HEK293 (cell line): ENCODE data around the gene SYNM.

Source experiments
- CTCF ChIA-PET: fragments of 350-600 bp; formaldehyde crosslinking; extraction: SDS; loops from one replicate; lab custom pipeline; 2021; ENCODE audit warnings: antibody characterized with exemption; lab: Yijun Ruan, JAX
- POLR2A ChIA-PET: fragments of 300-600 bp; formaldehyde crosslinking; extraction: SDS; loops from one replicate; lab custom pipeline; 2020; ENCODE audit warnings: antibody characterized with exemption, inconsistent platforms; lab: Yijun Ruan, JAX
- H3K27ac ChIP-seq: fragments of 200-500 bp; sonication (Bioruptor generic); 2 replicates; pipeline ENCODE4 v1.5.1; 2014; ENCODE audit warnings: low read depth, low read length, control low read depth, inconsistent platforms; ENCODE audit errors: extremely low read depth
- H3K36me3 ChIP-seq, 2 experiments: fragments of 200-500 bp in 1 of 2; sonication (Bioruptor generic) in 1 of 2; 1 replicate in 1 of 2; 2 replicates in 1 of 2; pipeline ENCODE4 v1.5.1; 2014 to 2017; ENCODE audit warnings: inconsistent platforms in 2 of 2, low read length in 2 of 2; ENCODE audit not compliant: control insufficient read depth in 2 of 2, insufficient read depth in 1 of 2
- H3K4me1 ChIP-seq: fragments of 200-500 bp; sonication (Bioruptor generic); 2 replicates; pipeline ENCODE4 v1.5.1; 2014; ENCODE audit warnings: mild to moderate bottlenecking, low read length, inconsistent platforms; ENCODE audit not compliant: control insufficient read depth, insufficient read depth
- H3K4me3 ChIP-seq: 2 replicates; pipeline ENCODE4 v1.5.1; 2011; ENCODE audit warnings: low read depth, mild to moderate bottlenecking, control low read depth, low read length, moderate library complexity
- H3K9me3 ChIP-seq: fragments of 200-500 bp; sonication (Bioruptor generic); 2 replicates; pipeline ENCODE4 v1.5.1; 2014; ENCODE audit warnings: low read depth, low read length, inconsistent platforms; ENCODE audit not compliant: control insufficient read depth, insufficient read depth
- BCL11A ChIP-seq: fragments of 450-650 bp; formaldehyde crosslinking; IDR thresholded peaks from 2 replicates; pipeline ENCODE4 v1.5.1; 2016; ENCODE audit warnings: low read depth, missing biosample characterization, missing genetic modification characterization
- REST ChIP-seq: fragments of 450-650 bp; formaldehyde crosslinking; IDR thresholded peaks from 2 replicates; pipeline ENCODE4 v1.5.1; 2016; ENCODE audit warnings: missing biosample characterization, missing genetic modification characterization
- SCRT1 ChIP-seq: fragments of 450-650 bp; formaldehyde crosslinking; IDR thresholded peaks from 2 replicates; pipeline ENCODE4 v1.5.1; 2016; ENCODE audit warnings: missing biosample characterization, missing genetic modification characterization, borderline replicate concordance
- SCRT2 ChIP-seq: fragments of 450-650 bp; formaldehyde crosslinking; IDR thresholded peaks from 2 replicates; pipeline ENCODE4 v1.5.1; 2016; ENCODE audit warnings: missing biosample characterization, missing genetic modification characterization
- YY2 ChIP-seq: fragments of 450-650 bp; formaldehyde crosslinking; IDR thresholded peaks from 2 replicates; pipeline ENCODE4 v1.5.1; 2016; ENCODE audit warnings: missing biosample characterization, missing genetic modification characterization
- ZBTB20 ChIP-seq: fragments of 450-650 bp; formaldehyde crosslinking; IDR thresholded peaks from 2 replicates; pipeline ENCODE4 v1.5.1; 2016; ENCODE audit warnings: missing biosample characterization, missing genetic modification characterization
- ZFP69B ChIP-seq: fragments of 450-650 bp; formaldehyde crosslinking; IDR thresholded peaks from 2 replicates; pipeline ENCODE4 v1.5.1; 2016; ENCODE audit warnings: missing biosample characterization, missing genetic modification characterization
- ZIC2 ChIP-seq: fragments of 450-650 bp; formaldehyde crosslinking; IDR thresholded peaks from 2 replicates; pipeline ENCODE4 v1.5.1; 2016; ENCODE audit warnings: missing biosample characterization, missing genetic modification characterization
- ZNF19 ChIP-seq: fragments of 450-650 bp; formaldehyde crosslinking; IDR thresholded peaks from 2 replicates; pipeline ENCODE4; 2016; ENCODE audit warnings: missing biosample characterization, missing genetic modification characterization, low read depth
- ZNF221 ChIP-seq: fragments of 450-650 bp; formaldehyde crosslinking; IDR thresholded peaks from 2 replicates; pipeline ENCODE4 v1.5.1; 2017; ENCODE audit warnings: missing biosample characterization, missing genetic modification characterization, borderline replicate concordance
- ZNF280C ChIP-seq: fragments of 450-650 bp; formaldehyde crosslinking; IDR thresholded peaks from 2 replicates; pipeline ENCODE4 v1.5.1; 2016; ENCODE audit warnings: missing biosample characterization, missing genetic modification characterization
- ZNF518A ChIP-seq: fragments of 450-650 bp; formaldehyde crosslinking; conservative IDR thresholded peaks from 2 replicates; pipeline ENCODE4 v1.5.1; 2016; ENCODE audit warnings: low read depth, missing biosample characterization, missing genetic modification characterization
- ZNF544 ChIP-seq: fragments of 450-650 bp; formaldehyde crosslinking; IDR thresholded peaks from 2 replicates; pipeline ENCODE4 v1.5.0; 2017; ENCODE audit warnings: missing biosample characterization, missing genetic modification characterization
- ZNF654 ChIP-seq: fragments of 450-650 bp; formaldehyde crosslinking; IDR thresholded peaks from 2 replicates; pipeline ENCODE4 v1.5.1; 2016; ENCODE audit warnings: low read depth, missing biosample characterization, missing genetic modification characterization
- ZNF677 ChIP-seq: fragments of 450-650 bp; IDR thresholded peaks from 2 replicates; pipeline ENCODE4 v1.5.0; 2018; ENCODE audit warnings: missing biosample characterization, mild to moderate bottlenecking, missing genetic modification characterization, moderate library complexity
- ZNF768 ChIP-seq: fragments of 450-650 bp; formaldehyde crosslinking; IDR thresholded peaks from 2 replicates; pipeline ENCODE4 v1.5.1; 2018; ENCODE audit warnings: missing biosample characterization, mild to moderate bottlenecking, missing genetic modification characterization
- TF ChIP-seq, protein P1 (sequence below): fragments of 450-650 bp; formaldehyde crosslinking; IDR thresholded peaks from 2 replicates; pipeline ENCODE4 v1.5.1; 2016; ENCODE audit warnings: missing biosample characterization, missing genetic modification characterization, low read depth

Gene SYNM

GRCh38 chr15:99165020-99165790, 60.3 kb downstream of the SYNM start:
- ChIA-PET POLR2A (interaction anchor here (0.5 kb wide), 1 partner anchor 8 kb away, joined by 6 read pairs; no protein-coding TSS in a partner anchor), CTCF (interaction anchor here (0.7 kb wide), 2 partner anchors 48 to 88 kb away, joined by 3 to 5 read pairs; no protein-coding TSS in a partner anchor)
- peaks cover 10 to 23% of the 10 kb centered on the region in 2 experiments; a peak in 2 of 3 replicates for H3K36me3 ChIP-seq
- TF ChIP-seq SCRT1 (0 out of 2 replicates have a peak, but pooled peaks have one; percentile 52), ZNF280C (no peak), REST (tag by site-specific recombination) (no peak), ZNF19 (no peak), ZIC2 (tag by site-specific recombination) (no peak), ZNF677 (tag by site-specific recombination) (no peak), BCL11A (tag by site-specific recombination) (no peak), ZFP69B (tag by site-specific recombination) (no peak), ZNF221 (no peak), ZNF544 (no peak), ZNF654 (tag by site-specific recombination) (no peak), SCRT2 (tag by site-specific recombination) (peak; percentile 58), ZNF518A (tag by site-specific recombination) (no peak), ZBTB20 (tag by site-specific recombination) (no peak), YY2 (no peak), ZNF768 (no peak)
- TF ChIP-seq, protein P1, sequence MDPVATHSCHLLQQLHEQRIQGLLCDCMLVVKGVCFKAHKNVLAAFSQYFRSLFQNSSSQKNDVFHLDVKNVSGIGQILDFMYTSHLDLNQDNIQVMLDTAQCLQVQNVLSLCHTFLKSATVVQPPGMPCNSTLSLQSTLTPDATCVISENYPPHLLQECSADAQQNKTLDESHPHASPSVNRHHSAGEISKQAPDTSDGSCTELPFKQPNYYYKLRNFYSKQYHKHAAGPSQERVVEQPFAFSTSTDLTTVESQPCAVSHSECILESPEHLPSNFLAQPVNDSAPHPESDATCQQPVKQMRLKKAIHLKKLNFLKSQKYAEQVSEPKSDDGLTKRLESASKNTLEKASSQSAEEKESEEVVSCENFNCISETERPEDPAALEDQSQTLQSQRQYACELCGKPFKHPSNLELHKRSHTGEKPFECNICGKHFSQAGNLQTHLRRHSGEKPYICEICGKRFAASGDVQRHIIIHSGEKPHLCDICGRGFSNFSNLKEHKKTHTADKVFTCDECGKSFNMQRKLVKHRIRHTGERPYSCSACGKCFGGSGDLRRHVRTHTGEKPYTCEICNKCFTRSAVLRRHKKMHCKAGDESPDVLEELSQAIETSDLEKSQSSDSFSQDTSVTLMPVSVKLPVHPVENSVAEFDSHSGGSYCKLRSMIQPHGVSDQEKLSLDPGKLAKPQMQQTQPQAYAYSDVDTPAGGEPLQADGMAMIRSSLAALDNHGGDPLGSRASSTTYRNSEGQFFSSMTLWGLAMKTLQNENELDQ (tag by site-specific recombination) = no peak
- no peak overlapping the region for H3K4me3 ChIP-seq
- no peaks in the 10 kb centered on the region for H3K9me3 ChIP-seq
- no peaks in the 10 kb centered on the region for H3K4me1 ChIP-seq
- no peak overlapping the region for H3K27ac ChIP-seq
